HG03097 (cell line): ENCODE results near the gene ADAMTS12.

ENCODE experiments used
- ATAC-seq: cut with Tn5 transposase; IDR thresholded peaks from one replicate; pipeline ENCODE4 v1.9.1; 2021; ENCODE audit not compliant: unreplicated experiment, low FRiP score

The ADAMTS12 gene

GRCh38 chr5:33769968-33770367 is 121.8 kb downstream of the ADAMTS12 start:
- ATAC-seq = no peak

GRCh38 chr5:33769196-33769595 is 122.6 kb downstream of the ADAMTS12 start:
- ATAC-seq = no peak

GRCh38 chr5:33766023-33766422 is 125.8 kb downstream of the ADAMTS12 start:
- no peak for ATAC-seq

- no peak for ATAC-seq
These were observed 127.0 kb downstream of the ADAMTS12 start for GRCh38 chr5:33764786-33765185.

- no peak for ATAC-seq
These were observed 128.4 kb downstream of the ADAMTS12 start for GRCh38 chr5:33763435-33763834.

- no peak for ATAC-seq
These were observed 128.9 kb downstream of the ADAMTS12 start for GRCh38 chr5:33762859-33763258.

GRCh38 chr5:33761139-33761538 is 130.7 kb downstream of the ADAMTS12 start:
- ATAC-seq = no peak

- ATAC-seq = no peak
These were observed 133.1 kb downstream of the ADAMTS12 start for GRCh38 chr5:33758737-33759136.

- no peak for ATAC-seq
These were observed 135.3 kb downstream of the ADAMTS12 start for GRCh38 chr5:33756491-33756890.

GRCh38 chr5:33755231-33755630 is 136.6 kb downstream of the ADAMTS12 start:
- no peak for ATAC-seq

- ATAC-seq = no peak
These were observed 138.1 kb downstream of the ADAMTS12 start for GRCh38 chr5:33753704-33754103.

- ATAC-seq = no peak
These were observed 143.0 kb downstream of the ADAMTS12 start for GRCh38 chr5:33748754-33749153.

- ATAC-seq = no peak
These were observed 146.6 kb downstream of the ADAMTS12 start for GRCh38 chr5:33745101-33745770.

GRCh38 chr5:33743099-33743498 is 148.7 kb downstream of the ADAMTS12 start:
- ATAC-seq = no peak

- ATAC-seq = no peak
These were observed 149.6 kb downstream of the ADAMTS12 start for GRCh38 chr5:33742181-33742580.

- ATAC-seq = no peak
These were observed 152.8 kb downstream of the ADAMTS12 start for GRCh38 chr5:33738967-33739366.

GRCh38 chr5:33738097-33738496 is 153.7 kb downstream of the ADAMTS12 start:
- ATAC-seq = no peak

GRCh38 chr5:33737697-33738096 is 154.1 kb downstream of the ADAMTS12 start:
- ATAC-seq = no peak

- no peak for ATAC-seq
These were observed 154.5 kb downstream of the ADAMTS12 start for GRCh38 chr5:33737284-33737683.

GRCh38 chr5:33736510-33736909 is 155.3 kb downstream of the ADAMTS12 start:
- no peak for ATAC-seq

GRCh38 chr5:33735072-33735471 is 156.7 kb downstream of the ADAMTS12 start:
- ATAC-seq = no peak

- ATAC-seq = no peak
These were observed 157.3 kb downstream of the ADAMTS12 start for GRCh38 chr5:33734537-33734936.

GRCh38 chr5:33733225-33733624 is 158.6 kb downstream of the ADAMTS12 start:
- ATAC-seq = no peak
